DND-41 (cell line): Measurements from ENCODE around the gene CHMP1A.

Experiments
- EZH2 ChIP-seq: IDR thresholded peaks from 3 replicates; pipeline ENCODE4 v1.6.1; 2012; ENCODE audit warnings: borderline replicate concordance, low read depth, mild to moderate bottlenecking, moderate library complexity, low read length, inconsistent platforms; ENCODE audit not compliant: severe bottlenecking
- TF ChIP-seq, protein P1 (sequence below): IDR thresholded peaks from 2 replicates; pipeline ENCODE4 v1.5.1; 2012; ENCODE audit warnings: borderline replicate concordance, low read length, moderate library complexity, mild to moderate bottlenecking; ENCODE audit not compliant: poor library complexity, severe bottlenecking; ENCODE audit errors: extremely low read depth

DNA sequence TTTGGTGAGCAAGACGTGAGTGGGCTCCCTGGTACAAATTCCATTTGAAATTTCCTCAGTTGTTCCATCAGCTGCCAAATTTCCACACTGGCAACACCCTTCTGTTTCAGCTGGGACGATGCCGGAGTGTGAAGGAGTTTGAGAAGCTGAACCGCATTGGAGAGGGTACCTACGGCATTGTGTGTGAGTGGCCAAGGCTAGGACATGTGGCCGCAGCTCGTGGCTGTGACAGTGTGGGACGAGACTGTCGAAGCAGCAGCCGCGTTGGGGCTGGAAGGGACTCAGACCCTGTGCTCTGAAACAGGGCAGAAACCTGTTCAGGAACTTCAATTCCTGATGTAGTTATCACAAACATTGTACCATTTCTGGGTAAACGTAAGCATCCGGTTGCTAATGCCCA is 31.6 kb upstream of the CHMP1A start:
- TF ChIP-seq, protein P1, sequence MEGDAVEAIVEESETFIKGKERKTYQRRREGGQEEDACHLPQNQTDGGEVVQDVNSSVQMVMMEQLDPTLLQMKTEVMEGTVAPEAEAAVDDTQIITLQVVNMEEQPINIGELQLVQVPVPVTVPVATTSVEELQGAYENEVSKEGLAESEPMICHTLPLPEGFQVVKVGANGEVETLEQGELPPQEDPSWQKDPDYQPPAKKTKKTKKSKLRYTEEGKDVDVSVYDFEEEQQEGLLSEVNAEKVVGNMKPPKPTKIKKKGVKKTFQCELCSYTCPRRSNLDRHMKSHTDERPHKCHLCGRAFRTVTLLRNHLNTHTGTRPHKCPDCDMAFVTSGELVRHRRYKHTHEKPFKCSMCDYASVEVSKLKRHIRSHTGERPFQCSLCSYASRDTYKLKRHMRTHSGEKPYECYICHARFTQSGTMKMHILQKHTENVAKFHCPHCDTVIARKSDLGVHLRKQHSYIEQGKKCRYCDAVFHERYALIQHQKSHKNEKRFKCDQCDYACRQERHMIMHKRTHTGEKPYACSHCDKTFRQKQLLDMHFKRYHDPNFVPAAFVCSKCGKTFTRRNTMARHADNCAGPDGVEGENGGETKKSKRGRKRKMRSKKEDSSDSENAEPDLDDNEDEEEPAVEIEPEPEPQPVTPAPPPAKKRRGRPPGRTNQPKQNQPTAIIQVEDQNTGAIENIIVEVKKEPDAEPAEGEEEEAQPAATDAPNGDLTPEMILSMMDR = no peak
- TF ChIP-seq EZH2 = no peak
